GM21423 (cell line): ENCODE measurements around the gene ZNF581.

ENCODE experiments used
- ATAC-seq: cut with Tn5 transposase; IDR thresholded peaks from one replicate; pipeline ENCODE4 v1.9.1; 2021; ENCODE audit warnings: mild to moderate bottlenecking, moderate library complexity; ENCODE audit not compliant: unreplicated experiment

ZNF581 gene

GRCh38 chr19:55625004-55625326 lies 18.5 kb upstream of the ZNF581 start:
- no peak for ATAC-seq

- no peak for ATAC-seq
Measured at GRCh38 chr19:55626350-55626749, 17.1 kb upstream of the ZNF581 start.

GRCh38 chr19:55632463-55632834 lies 11.0 kb upstream of the ZNF581 start:
- no peak for ATAC-seq

- no peak for ATAC-seq
Measured at GRCh38 chr19:55633861-55634260, 9.6 kb upstream of the ZNF581 start.

- ATAC-seq = no peak
Measured at GRCh38 chr19:55635334-55635717, 8.1 kb upstream of the ZNF581 start.

- ATAC-seq = no peak
Measured at GRCh38 chr19:55635856-55636440, 7.5 kb upstream of the ZNF581 start.

GRCh38 chr19:55636723-55637122 lies 6.7 kb upstream of the ZNF581 start:
- no peak for ATAC-seq

- no peak for ATAC-seq
Measured at GRCh38 chr19:55637534-55637933, 5.9 kb upstream of the ZNF581 start.

GRCh38 chr19:55638864-55639359 lies 4.5 kb upstream of the ZNF581 start:
- no peak for ATAC-seq

GRCh38 chr19:55640043-55640576 lies 3.3 kb upstream of the ZNF581 start:
- no peak for ATAC-seq

GRCh38 chr19:55640577-55641425 lies 2.6 kb upstream of the ZNF581 start, which contains the start of gene ZNF580:
Gene ZNF580 (plus strand): TSS chr19:55641002. CDS start chr19:55642509, 1,507 bp downstream.
- peak; percentile 37 for ATAC-seq

GRCh38 chr19:55641426-55642152 lies 1.9 kb upstream of the ZNF581 start:
- ATAC-seq = no peak

GRCh38 chr19:55642153-55643002 lies 1.1 kb upstream of the ZNF581 start:
- ATAC-seq = no peak

GRCh38 chr19:55643887-55644176 lies 383 bp downstream of the ZNF581 start:
- no peak for ATAC-seq

GRCh38 chr19:55644191-55644833 lies 863 bp downstream of the ZNF581 start:
- no peak for ATAC-seq

GRCh38 chr19:55644842-55645511 lies 1.5 kb downstream of the ZNF581 start:
- ATAC-seq = no peak

- no peak for ATAC-seq
Measured at GRCh38 chr19:55645512-55645881, 2.0 kb downstream of the ZNF581 start.

- ATAC-seq = no peak
Measured at GRCh38 chr19:55646889-55647731, 3.7 kb downstream of the ZNF581 start.
